Peyer's patch (tissue), 4 donors: Measurements from ENCODE around the gene TMEM53. TPM values are rescaled to one million over a fixed set of nuclear protein-coding genes. Genes with fewer than 3 reads are reported as not detected.

Source experiments
- DNase-seq, 3 donors: peaks; one replicate each; pipeline ENCODE4 v3.0.0-alpha.2; 2017 to 2019
- H3K27ac ChIP-seq, 4 donors: fragments of 200-600 bp; sonication (generic); one replicate each; pipeline ENCODE4 v1.5.1; 2016 to 2019
- H3K27me3 ChIP-seq, 2 donors: fragments of 200-600 bp; sonication (generic); one replicate each; pipeline ENCODE4 v1.5.1; 2019
- H3K36me3 ChIP-seq, 3 donors: fragments of 200-600 bp; sonication (generic); one replicate each; pipeline ENCODE4 v1.5.1; 2016 to 2019
- H3K4me1 ChIP-seq, 4 donors: fragments of 200-600 bp; sonication (generic); one replicate each; pipeline ENCODE4 v1.5.1; 2016 to 2019
- H3K4me3 ChIP-seq, 4 donors: fragments of 200-600 bp; sonication (generic); 1 replicate in 3 of 4; 2 replicates in 1 of 4; pipeline ENCODE4 v1.5.1; 2016 to 2019; ENCODE audit warnings: mild to moderate bottlenecking in 1 of 4
- H3K9me3 ChIP-seq, 4 donors: fragments of 200-600 bp; sonication (generic); one replicate each; pipeline ENCODE4 v1.5.1; 2016 to 2019; ENCODE audit warnings: mild to moderate bottlenecking in 1 of 4
- CTCF ChIP-seq, 6 experiments: fragments of 450-650 bp in 4 of 6; fragments of 200-600 bp in 2 of 6; sonication (generic) in 1 of 6; IDR thresholded peaks; one replicate each; pipeline ENCODE4 v1.5.1; 2017 to 2019; ENCODE audit warnings: antibody characterized with exemption in 6 of 6, mild to moderate bottlenecking in 3 of 6, moderate library complexity in 1 of 6
- POLR2A ChIP-seq, 2 donors: fragments of 450-650 bp; IDR thresholded peaks; one replicate each; pipeline ENCODE4 v1.5.1; 2017; ENCODE audit warnings: antibody characterized with exemption in 2 of 2, mild to moderate bottlenecking in 2 of 2, moderate library complexity in 2 of 2
- total RNA-seq, 4 donors: library from RNA; depleted of rRNA; stranded (reverse); fragments of >200 nt; gene quantifications; one replicate each; pipeline ENCODE4 v1.1.0, GENCODE V29; 2016

The TMEM53 gene
- total RNA-seq, 4 donors from 2014 or later = 23.1 to 30.8 (median 26.5) TPM; not detected in 1

GRCh38 chr1:44696101-44696500 is 21.8 kb upstream of the TMEM53 start:
- no peaks in the 10 kb centered on the region for H3K27me3 ChIP-seq
- H3K36me3 ChIP-seq = no peaks in the 10 kb centered on the region
- TF ChIP-seq POLR2A (IDR thresholded peaks at IDR 0.05) (no peak), CTCF (IDR thresholded peaks at IDR 0.05) (no peak)
- H3K4me3 ChIP-seq = no peak overlapping the region
- peaks cover 0 to 10% (median 5%) of the 10 kb centered on the region in 4 donors for H3K4me1 ChIP-seq
- H3K27ac ChIP-seq = no peak overlapping the region
- DNase-seq = no peak
- H3K9me3 ChIP-seq = no peaks in the 10 kb centered on the region

- no peak for TF ChIP-seq CTCF (IDR thresholded peaks at IDR 0.05)
- no peak for TF ChIP-seq POLR2A (IDR thresholded peaks at IDR 0.05)
- no peaks in the 10 kb centered on the region for H3K27me3 ChIP-seq
- peaks cover 0 to 10% (median 5%) of the 10 kb centered on the region in 4 donors for H3K4me1 ChIP-seq
- no peaks in the 10 kb centered on the region for H3K36me3 ChIP-seq
- no peak for DNase-seq
- H3K4me3 ChIP-seq = no peak overlapping the region
- no peaks in the 10 kb centered on the region for H3K9me3 ChIP-seq
- no peak overlapping the region for H3K27ac ChIP-seq
Observed at GRCh38 chr1:44695671-44696070, 21.4 kb upstream of the TMEM53 start.

GRCh38 chr1:44694863-44695478 is 20.7 kb upstream of the TMEM53 start:
- Histone ChIP-seq H3K27ac (peak overlapping the region in 1 of 4 donors; percentile 50), H3K4me1 (peaks cover 0 to 10% (median 5%) of the 10 kb centered on the region in 4 donors), H3K9me3 (no peaks in the 10 kb centered on the region), H3K4me3 (no peak overlapping the region), H3K27me3 (no peaks in the 10 kb centered on the region), H3K36me3 (no peaks in the 10 kb centered on the region)
- TF ChIP-seq CTCF (IDR thresholded peaks at IDR 0.05) = no peak
- TF ChIP-seq POLR2A (IDR thresholded peaks at IDR 0.05) = no peak
- DNase-seq = peak in 2 of 3 donors; percentile 79 to 81

GRCh38 chr1:44693900-44694299 is 19.6 kb upstream of the TMEM53 start:
- TF ChIP-seq POLR2A (IDR thresholded peaks at IDR 0.05) (no peak), CTCF (IDR thresholded peaks at IDR 0.05) (no peak)
- H3K36me3 ChIP-seq = no peaks in the 10 kb centered on the region
- H3K27ac ChIP-seq = no peak overlapping the region

GRCh38 chr1:44693159-44693558 is 18.9 kb upstream of the TMEM53 start:
- no peak overlapping the region for H3K27ac ChIP-seq

More at GRCh38 chr1:44693900-44694299, 19.6 kb upstream of the TMEM53 start:
- Histone ChIP-seq H3K27me3 (no peaks in the 10 kb centered on the region), H3K9me3 (no peaks in the 10 kb centered on the region), H3K4me3 (no peak overlapping the region), H3K4me1 (peaks cover 0 to 10% (median 5%) of the 10 kb centered on the region in 4 donors)
- no peak for DNase-seq

More at GRCh38 chr1:44693159-44693558, 18.9 kb upstream of the TMEM53 start:
- no peak for DNase-seq
- Histone ChIP-seq H3K4me1 (peaks cover 0 to 10% (median 5%) of the 10 kb centered on the region in 4 donors), H3K27me3 (no peaks in the 10 kb centered on the region), H3K36me3 (no peaks in the 10 kb centered on the region), H3K4me3 (no peak overlapping the region), H3K9me3 (no peaks in the 10 kb centered on the region)
- TF ChIP-seq CTCF (IDR thresholded peaks at IDR 0.05) = no peak
- TF ChIP-seq POLR2A (IDR thresholded peaks at IDR 0.05) = no peak
